HepG2 (cell line): ENCODE results near the gene MED12L. TPM values are rescaled to one million over a fixed set of nuclear protein-coding genes. Genes with fewer than 3 reads are reported as not detected.
A peak's percentile ranks its signal among the peaks of the same experiment; 100 is the strongest.

Source experiments
- ARID5B ChIP-seq: IDR thresholded peaks from 2 replicates; pipeline ENCODE4 v1.4.0; 2020; ENCODE audit warnings: mild to moderate bottlenecking, missing genetic modification reagents
- CCDC6 ChIP-seq: sonication (generic); formaldehyde crosslinking; IDR thresholded peaks from 2 replicates; pipeline ENCODE4 v1.8.1; 2022; ENCODE audit warnings: mild to moderate bottlenecking, missing genetic modification reagents, moderate library complexity
- CHD4 ChIP-seq: fragments of 200-600 bp; sonication (generic); IDR thresholded peaks from 2 replicates; pipeline ENCODE4 v1.7.0; 2017; ENCODE audit warnings: mild to moderate bottlenecking, low read length, borderline replicate concordance
- CREBL2 ChIP-seq: sonication (generic); formaldehyde crosslinking; IDR thresholded peaks from 2 replicates; pipeline ENCODE4 v1.8.1; 2023; ENCODE audit warnings: missing genetic modification reagents, mild to moderate bottlenecking, borderline replicate concordance
- CSRNP2 ChIP-seq: sonication (generic); formaldehyde crosslinking; conservative IDR thresholded peaks from 2 replicates; pipeline ENCODE4 v1.8.0; 2022; ENCODE audit warnings: low read depth, missing genetic modification reagents
- ELF4 ChIP-seq: sonication (generic); formaldehyde crosslinking; IDR thresholded peaks from 2 replicates; pipeline ENCODE4 v1.5.0; 2020; ENCODE audit warnings: missing genetic modification reagents, mild to moderate bottlenecking, moderate library complexity, borderline replicate concordance
- ESRRA ChIP-seq: sonication (generic); formaldehyde crosslinking; IDR thresholded peaks from 2 replicates; pipeline ENCODE4 v1.5.1; 2020; ENCODE audit warnings: mild to moderate bottlenecking, low read depth, missing genetic modification reagents
- FOXA3 ChIP-seq: IDR thresholded peaks from 2 replicates; pipeline ENCODE4 v1.6.1; 2016; ENCODE audit warnings: missing genetic modification reagents, missing compliant biosample characterization
- HNF4G ChIP-seq, 2 experiments: sonication (generic) in 1 of 2; formaldehyde crosslinking in 1 of 2; IDR thresholded peaks; 2 replicates each; pipeline versions ENCODE4 v1.4.0 to v1.6.1; 2011 to 2020; ENCODE audit warnings: borderline replicate concordance in 2 of 2, low read depth in 2 of 2, mild to moderate bottlenecking in 2 of 2, low read length in 1 of 2, missing genetic modification reagents in 1 of 2, moderate library complexity in 1 of 2
- MIXL1 ChIP-seq: IDR thresholded peaks from 2 replicates; pipeline ENCODE4 v1.6.1; 2016
- RFX5 ChIP-seq: IDR thresholded peaks from 2 replicates; pipeline ENCODE4 v1.6.1; 2011; ENCODE audit warnings: low read depth, low read length, improper control_type of control experiment
- RNF2 ChIP-seq: fragments of 450-650 bp; conservative IDR thresholded peaks from 2 replicates; pipeline ENCODE4 v1.6.1; 2016; ENCODE audit warnings: low read depth
- SAP130 ChIP-seq: IDR thresholded peaks from 2 replicates; pipeline ENCODE4 v1.6.1; 2016; ENCODE audit warnings: low read depth
- SRY ChIP-seq: sonication (generic); formaldehyde crosslinking; IDR thresholded peaks from 2 replicates; pipeline ENCODE4 v1.8.0; 2022; ENCODE audit warnings: mild to moderate bottlenecking, missing genetic modification reagents
- ZFP37 ChIP-seq: sonication (generic); formaldehyde crosslinking; IDR thresholded peaks from 2 replicates; pipeline ENCODE4 v1.4.0; 2020; ENCODE audit warnings: missing genetic modification reagents, borderline replicate concordance
- ZNF281 ChIP-seq: sonication (generic); formaldehyde crosslinking; IDR thresholded peaks from 2 replicates; pipeline ENCODE4 v1.4.0; 2020; ENCODE audit warnings: missing genetic modification reagents, borderline replicate concordance
- ZNF343 ChIP-seq: sonication (generic); formaldehyde crosslinking; IDR thresholded peaks from 2 replicates; pipeline ENCODE4 v1.4.0; 2020; ENCODE audit warnings: mild to moderate bottlenecking, missing genetic modification reagents
- ZNF501 ChIP-seq: sonication (generic); formaldehyde crosslinking; IDR thresholded peaks from 2 replicates; pipeline ENCODE4 v1.5.1; 2020; ENCODE audit warnings: mild to moderate bottlenecking, moderate library complexity, missing genetic modification reagents
- ZNF543 ChIP-seq: sonication (generic); formaldehyde crosslinking; IDR thresholded peaks from 2 replicates; pipeline ENCODE4 v1.4.0; 2020; ENCODE audit warnings: mild to moderate bottlenecking, missing genetic modification reagents
- ZNF563 ChIP-seq: sonication (generic); formaldehyde crosslinking; IDR thresholded peaks from 2 replicates; pipeline ENCODE4 v1.8.0; 2022; ENCODE audit warnings: mild to moderate bottlenecking, moderate library complexity, missing genetic modification reagents
- ZNF775 ChIP-seq: sonication (generic); formaldehyde crosslinking; IDR thresholded peaks from 2 replicates; pipeline ENCODE4 v1.4.0; 2020; ENCODE audit warnings: missing genetic modification reagents, mild to moderate bottlenecking, moderate library complexity, borderline replicate concordance
- ZNF776 ChIP-seq: sonication (generic); formaldehyde crosslinking; IDR thresholded peaks from 2 replicates; pipeline ENCODE4 v1.4.0; 2020; ENCODE audit warnings: mild to moderate bottlenecking, missing genetic modification reagents
- polyA plus RNA-seq, 8 experiments: library from polyadenylated mRNA; depleted of rRNA in 3 of 8; stranded (reverse) in 7 of 8; unstranded in 1 of 8; fragments of >200 nt; fragmentation: Illumina TruSeq in 4 of 8; extraction: Trizol in 4 of 8; gene quantifications; 2 replicates each; pipeline versions ENCODE4 v1.2.1 to v1.2.3, GENCODE V29; 2011 to 2016; ENCODE audit warnings: low read depth in 4 of 8, missing spikeins in 1 of 8, mixed read lengths in 1 of 8; ENCODE audit not compliant: insufficient read depth in 1 of 8
- total RNA-seq, 5 experiments: library from RNA; depleted of rRNA; stranded (reverse); fragments of >200 nt; fragmentation: Illumina TruSeq; extraction: Trizol; gene quantifications; 2 replicates each; pipeline ENCODE4 v1.2.3, GENCODE V29; 2016; ENCODE audit warnings: low read depth in 1 of 5

The MED12L gene
- total and polyA plus RNA-seq, 2 of the 13 experiments (the other 11 are each of a cell fraction or from before 2014, with no cell fraction given) = 0.07 to 0.64 TPM

- TF ChIP-seq CSRNP2 (CRISPR knock-in tag) = no peak
- peak; percentile 58; the same call in 1 of the 2 replicates for TF ChIP-seq SAP130 (CRISPR knock-in tag)
- TF ChIP-seq MIXL1 = peak; percentile 31; the same call in 1 of the 2 replicates
- TF ChIP-seq ELF4 = no peak
- TF ChIP-seq ZNF775 = no peak
- peak; percentile 37; the same call in 1 of the 2 replicates for TF ChIP-seq CCDC6 (CRISPR knock-in tag)
- no peak for TF ChIP-seq ZNF563 (CRISPR knock-in tag)
- TF ChIP-seq SRY (CRISPR knock-in tag) = no peak
- peak; percentile 92 for TF ChIP-seq FOXA3 (CRISPR knock-in tag)
- peak; percentile 91 for TF ChIP-seq ARID5B (CRISPR knock-in tag)
- TF ChIP-seq HNF4G (IDR thresholded peaks at IDR 0.05; ENCODE audit: borderline replicate concordance, low read depth, low read length) = 0 out of 2 replicates have a peak, but pooled peaks have one; percentile 7
- no peak for TF ChIP-seq HNF4G (CRISPR knock-in tag; IDR thresholded peaks at IDR 0.05; ENCODE audit: borderline replicate concordance, low read depth)
- no peak for TF ChIP-seq ZFP37 (CRISPR knock-in tag)
- TF ChIP-seq ZNF281 (CRISPR knock-in tag) = no peak
- no peak for TF ChIP-seq ZNF343 (CRISPR knock-in tag)
- TF ChIP-seq ESRRA (CRISPR knock-in tag) = no peak
- 0 out of 2 replicates have a peak, but pooled peaks have one; percentile 39 for TF ChIP-seq ZNF543 (CRISPR knock-in tag)
- no peak for TF ChIP-seq ZNF776
- no peak for TF ChIP-seq CREBL2 (CRISPR knock-in tag)
- no peak for TF ChIP-seq RFX5
- no peak for TF ChIP-seq ZNF501
- TF ChIP-seq RNF2 = no peak
- TF ChIP-seq CHD4 = no peak
These were observed 92.9 kb downstream of the MED12L start (continued) for GRCh38 chr3:151178208-151178845.
